GM19025 (cell line): ENCODE data around the gene APOD.

Experiments
- ATAC-seq: cut with Tn5 transposase; IDR thresholded peaks from one replicate; pipeline ENCODE4 v1.9.1; 2021; ENCODE audit warnings: mild to moderate bottlenecking, low read depth, moderate library complexity; ENCODE audit not compliant: unreplicated experiment

The APOD gene

GRCh38 chr3:195558602-195559001 is 25.1 kb downstream of the APOD start:
- ATAC-seq = no peak

GRCh38 chr3:195557322-195557721 is 26.4 kb downstream of the APOD start:
- ATAC-seq = no peak

GRCh38 chr3:195556390-195556789 is 27.4 kb downstream of the APOD start:
- ATAC-seq = no peak

- no peak for ATAC-seq
Observed at GRCh38 chr3:195555110-195555509, 28.6 kb downstream of the APOD start.

GRCh38 chr3:195554458-195554857 is 29.3 kb downstream of the APOD start:
- ATAC-seq = no peak

- ATAC-seq = no peak
Observed at GRCh38 chr3:195553268-195553667, 30.5 kb downstream of the APOD start.

- ATAC-seq = no peak
Observed at GRCh38 chr3:195551381-195551978, 32.3 kb downstream of the APOD start.

- peak; percentile 34 for ATAC-seq
Observed at GRCh38 chr3:195550723-195551122, 33.0 kb downstream of the APOD start.

- ATAC-seq = peak; percentile 69
Observed at GRCh38 chr3:195549931-195550519, 33.7 kb downstream of the APOD start.

GRCh38 chr3:195548987-195549386 is 34.8 kb downstream of the APOD start:
- no peak for ATAC-seq

GRCh38 chr3:195548501-195548900 is 35.2 kb downstream of the APOD start:
- ATAC-seq = no peak

- no peak for ATAC-seq
Observed at GRCh38 chr3:195548006-195548405, 35.7 kb downstream of the APOD start.

- no peak for ATAC-seq
Observed at GRCh38 chr3:195546130-195546560, 37.6 kb downstream of the APOD start.

GRCh38 chr3:195544634-195545033 is 39.1 kb downstream of the APOD start:
- no peak for ATAC-seq

- no peak for ATAC-seq
Observed at GRCh38 chr3:195544230-195544536, 39.6 kb downstream of the APOD start.

- ATAC-seq = no peak
Observed at GRCh38 chr3:195543500-195544229, 40.1 kb downstream of the APOD start.

GRCh38 chr3:195542698-195543499 is 40.8 kb downstream of the APOD start, which contains the start of gene PPP1R2:
Gene PPP1R2, minus strand, starts transcription at chr3:195543325. Its CDS starts 300 bp downstream, at chr3:195543025.
- ATAC-seq = peak; percentile 70

GRCh38 chr3:195542316-195542697 is 41.4 kb downstream of the APOD start:
- ATAC-seq = no peak

- no peak for ATAC-seq
Observed at GRCh38 chr3:195540511-195540910, 43.2 kb downstream of the APOD start.

GRCh38 chr3:195540027-195540426 is 43.7 kb downstream of the APOD start:
- ATAC-seq = no peak

- ATAC-seq = no peak
Observed at GRCh38 chr3:195539479-195539878, 44.3 kb downstream of the APOD start.
